LNCAP (cell line): ENCODE measurements around the gene ULK1.

Experiments used
- TF ChIP-seq, protein P1 (sequence below): fragments of 450-650 bp; IDR thresholded peaks from 2 replicates; pipeline ENCODE4 v1.5.1; 2017; ENCODE audit warnings: mild to moderate bottlenecking

Gene ULK1

DNA sequence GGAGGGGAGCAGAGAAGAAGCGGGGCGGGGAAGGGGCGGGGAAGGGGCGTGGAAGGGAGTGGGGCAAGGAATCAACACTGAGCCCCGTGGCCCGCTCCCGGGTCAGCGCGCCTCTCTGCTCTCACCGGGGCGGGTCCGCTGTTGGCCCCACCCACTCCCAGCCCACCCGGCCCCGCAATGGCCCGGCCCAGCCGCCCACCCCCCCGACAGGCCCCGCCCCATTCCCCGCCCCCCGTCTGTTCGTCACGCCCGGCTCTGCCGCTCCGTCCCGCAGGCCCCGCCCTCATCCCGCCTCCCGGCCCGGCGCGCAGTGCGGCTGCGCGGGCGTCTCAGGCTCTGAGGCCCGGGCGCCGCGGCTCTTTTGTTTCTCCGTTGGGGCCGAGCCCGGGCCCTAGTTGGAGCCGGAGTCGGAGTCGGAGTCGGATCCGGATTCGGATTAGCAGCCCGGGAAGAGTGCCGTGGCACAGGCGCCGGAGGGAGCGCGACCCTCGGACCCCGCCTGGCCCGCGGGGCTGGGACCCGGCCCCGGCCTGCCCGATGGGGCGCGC lies at the start of gene ULK1:
Gene ULK1, plus strand, starts transcription at position 310 of the 548 bp plus-strand sequence. CDS start 380 bp downstream, outside the sequence.
- TF ChIP-seq, protein P1, sequence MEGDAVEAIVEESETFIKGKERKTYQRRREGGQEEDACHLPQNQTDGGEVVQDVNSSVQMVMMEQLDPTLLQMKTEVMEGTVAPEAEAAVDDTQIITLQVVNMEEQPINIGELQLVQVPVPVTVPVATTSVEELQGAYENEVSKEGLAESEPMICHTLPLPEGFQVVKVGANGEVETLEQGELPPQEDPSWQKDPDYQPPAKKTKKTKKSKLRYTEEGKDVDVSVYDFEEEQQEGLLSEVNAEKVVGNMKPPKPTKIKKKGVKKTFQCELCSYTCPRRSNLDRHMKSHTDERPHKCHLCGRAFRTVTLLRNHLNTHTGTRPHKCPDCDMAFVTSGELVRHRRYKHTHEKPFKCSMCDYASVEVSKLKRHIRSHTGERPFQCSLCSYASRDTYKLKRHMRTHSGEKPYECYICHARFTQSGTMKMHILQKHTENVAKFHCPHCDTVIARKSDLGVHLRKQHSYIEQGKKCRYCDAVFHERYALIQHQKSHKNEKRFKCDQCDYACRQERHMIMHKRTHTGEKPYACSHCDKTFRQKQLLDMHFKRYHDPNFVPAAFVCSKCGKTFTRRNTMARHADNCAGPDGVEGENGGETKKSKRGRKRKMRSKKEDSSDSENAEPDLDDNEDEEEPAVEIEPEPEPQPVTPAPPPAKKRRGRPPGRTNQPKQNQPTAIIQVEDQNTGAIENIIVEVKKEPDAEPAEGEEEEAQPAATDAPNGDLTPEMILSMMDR: no peak

DNA sequence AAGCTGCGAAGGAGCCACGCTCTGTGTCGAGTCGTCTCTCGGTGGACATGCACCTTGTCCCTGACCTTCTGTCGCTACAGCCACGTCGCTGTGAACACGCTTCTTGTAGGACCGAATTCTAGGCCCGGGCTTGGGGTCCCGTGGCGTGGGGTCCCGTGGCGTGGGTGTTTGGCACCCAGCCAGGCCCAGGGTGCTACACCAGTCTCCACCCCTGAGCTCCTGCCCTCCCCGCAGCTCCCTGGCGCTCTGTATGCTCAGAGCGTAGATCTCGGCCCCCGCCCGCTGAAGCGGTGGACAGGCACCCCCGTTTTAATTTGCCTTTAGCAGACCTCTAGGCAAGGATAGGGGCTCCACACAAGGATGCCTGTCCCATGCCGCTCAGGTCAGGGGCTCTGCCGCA lies 49.8 kb upstream of the ULK1 start:
- TF ChIP-seq, protein P1: no peak

DNA sequence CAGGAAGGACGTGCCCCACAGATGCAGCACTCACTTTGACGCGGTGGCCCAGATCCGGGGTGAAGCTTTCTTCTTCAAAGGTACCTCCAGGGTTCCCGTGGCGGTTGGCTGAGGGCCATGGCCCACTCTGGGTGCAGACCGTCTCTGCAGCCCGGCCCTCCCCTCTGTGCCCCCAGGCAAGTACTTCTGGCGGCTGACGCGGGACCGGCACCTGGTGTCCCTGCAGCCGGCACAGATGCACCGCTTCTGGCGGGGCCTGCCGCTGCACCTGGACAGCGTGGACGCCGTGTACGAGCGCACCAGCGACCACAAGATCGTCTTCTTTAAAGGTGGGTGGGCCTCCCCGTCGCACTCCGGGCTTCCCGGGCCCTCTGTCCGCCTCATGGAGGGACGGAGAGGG lies 49.3 kb upstream of the ULK1 start:
- TF ChIP-seq, protein P1: no peak

DNA sequence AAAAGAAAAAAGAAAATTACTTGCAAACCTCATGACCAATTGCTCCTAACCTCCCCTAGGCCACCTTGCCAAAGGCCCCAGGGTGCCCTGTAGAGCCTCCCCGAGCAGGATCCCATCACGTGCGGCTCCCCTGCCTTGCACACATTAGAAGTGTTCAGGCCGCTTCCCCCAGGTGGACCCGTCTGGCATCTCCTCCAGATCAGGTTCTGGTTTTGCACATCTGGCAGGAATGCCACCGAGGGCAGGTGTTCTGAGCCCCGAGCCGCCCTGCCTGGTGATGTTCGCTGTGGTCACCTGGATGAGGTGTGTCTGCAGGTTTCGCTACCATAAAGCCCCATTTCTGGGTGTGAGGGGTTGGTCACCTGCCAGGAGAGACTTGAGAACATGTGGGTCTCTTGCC lies 47.0 kb upstream of the ULK1 start:
- TF ChIP-seq, protein P1: no peak

DNA sequence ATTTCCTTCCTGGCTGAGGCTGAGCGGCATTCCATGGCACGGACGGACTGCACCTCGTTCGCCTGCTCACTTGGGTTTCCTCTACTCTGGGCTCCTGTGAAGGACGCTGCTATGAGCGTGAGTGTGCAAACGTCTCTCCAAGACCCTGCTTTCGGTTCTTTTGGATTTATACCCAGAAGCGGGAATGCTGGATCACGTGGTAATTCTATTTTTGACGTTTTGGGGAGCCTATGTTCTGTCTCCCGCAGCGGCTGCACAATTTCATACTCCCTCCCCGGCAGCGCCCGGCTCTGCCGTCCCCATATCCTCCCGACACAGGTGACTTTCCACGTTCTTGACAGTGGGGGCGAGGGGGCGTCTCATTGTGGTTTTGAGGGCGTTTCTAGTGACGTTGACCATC lies 45.7 kb upstream of the ULK1 start:
- TF ChIP-seq, protein P1: no peak

DNA sequence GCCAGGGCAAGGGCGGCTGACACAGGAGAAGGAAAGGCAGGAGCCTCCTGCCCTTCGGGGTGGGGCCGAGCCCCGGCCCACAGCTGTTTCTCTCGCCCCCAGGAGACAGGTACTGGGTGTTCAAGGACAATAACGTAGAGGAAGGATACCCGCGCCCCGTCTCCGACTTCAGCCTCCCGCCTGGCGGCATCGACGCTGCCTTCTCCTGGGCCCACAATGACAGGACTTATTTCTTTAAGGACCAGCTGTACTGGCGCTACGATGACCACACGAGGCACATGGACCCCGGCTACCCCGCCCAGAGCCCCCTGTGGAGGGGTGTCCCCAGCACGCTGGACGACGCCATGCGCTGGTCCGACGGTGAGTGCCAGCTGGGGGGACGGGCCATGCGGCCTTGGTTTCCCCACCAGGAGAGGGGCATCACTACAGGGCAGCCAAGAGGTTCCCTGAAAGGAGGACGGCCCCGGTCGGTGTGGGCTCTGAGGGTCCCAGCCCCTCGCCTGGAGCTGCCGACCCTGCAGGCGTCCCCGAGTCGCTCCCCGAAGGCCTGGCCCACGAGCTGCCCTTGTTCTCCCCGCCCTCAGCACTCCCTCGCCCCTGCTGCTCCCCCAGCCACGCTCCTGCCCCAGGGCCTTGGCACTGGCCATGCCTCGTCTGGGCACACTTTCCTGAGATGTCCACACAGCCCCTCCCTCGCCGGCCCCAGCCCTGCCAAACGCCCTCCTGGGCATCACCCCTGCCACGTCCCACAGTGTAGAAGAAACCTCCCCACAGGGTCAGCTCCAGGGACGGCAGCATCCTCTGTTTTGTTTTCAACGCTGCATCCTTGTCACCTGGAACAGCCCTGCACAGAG lies 44.5 kb upstream of the ULK1 start:
- TF ChIP-seq, protein P1: no peak

DNA sequence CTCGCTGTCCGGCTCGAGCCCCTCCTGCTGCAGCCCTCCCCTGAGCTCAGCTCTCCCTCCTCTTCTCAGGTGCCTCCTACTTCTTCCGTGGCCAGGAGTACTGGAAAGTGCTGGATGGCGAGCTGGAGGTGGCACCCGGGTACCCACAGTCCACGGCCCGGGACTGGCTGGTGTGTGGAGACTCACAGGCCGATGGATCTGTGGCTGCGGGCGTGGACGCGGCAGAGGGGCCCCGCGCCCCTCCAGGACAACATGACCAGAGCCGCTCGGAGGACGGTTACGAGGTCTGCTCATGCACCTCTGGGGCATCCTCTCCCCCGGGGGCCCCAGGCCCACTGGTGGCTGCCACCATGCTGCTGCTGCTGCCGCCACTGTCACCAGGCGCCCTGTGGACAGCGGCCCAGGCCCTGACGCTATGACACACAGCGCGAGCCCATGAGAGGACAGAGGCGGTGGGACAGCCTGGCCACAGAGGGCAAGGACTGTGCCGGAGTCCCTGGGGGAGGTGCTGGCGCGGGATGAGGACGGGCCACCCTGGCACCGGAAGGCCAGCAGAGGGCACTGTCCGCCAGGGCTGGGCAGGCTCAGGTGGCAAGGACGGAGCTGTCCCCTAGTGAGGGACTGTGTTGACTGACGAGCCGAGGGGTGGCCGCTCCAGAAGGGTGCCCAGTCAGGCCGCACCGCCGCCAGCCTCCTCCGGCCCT lies 43.4 kb upstream of the ULK1 start:
- TF ChIP-seq, protein P1: peak; percentile 65
